ENCODE measurements around the gene GAB3.

GRCh38 chrX:154657226-154657805 is 93.6 kb downstream of the GAB3 start:
- no peak for TF ChIP-seq POLR2A (IDR thresholded peaks at IDR 0.05; ENCODE audit: low read length)
- TF ChIP-seq GATA1 (IDR thresholded peaks at IDR 0.05; ENCODE audit: low read depth, low read length): no peak
